Hematopoietic multipotent progenitor cell treated with erythropoietin and hydrocortisone succinate and interleukin-3 and kit ligand, for 15 days (in vitro differentiated cells): ENCODE measurements around the gene ELK4.
A peak's percentile ranks its signal among the peaks of the same experiment; 100 is the strongest.

Experiments used
- DNase-seq: peaks from one replicate; pipeline ENCODE4 v3.0.0-alpha.2; 2015; ENCODE audit warnings: low spot score

ELK4 gene

DNA sequence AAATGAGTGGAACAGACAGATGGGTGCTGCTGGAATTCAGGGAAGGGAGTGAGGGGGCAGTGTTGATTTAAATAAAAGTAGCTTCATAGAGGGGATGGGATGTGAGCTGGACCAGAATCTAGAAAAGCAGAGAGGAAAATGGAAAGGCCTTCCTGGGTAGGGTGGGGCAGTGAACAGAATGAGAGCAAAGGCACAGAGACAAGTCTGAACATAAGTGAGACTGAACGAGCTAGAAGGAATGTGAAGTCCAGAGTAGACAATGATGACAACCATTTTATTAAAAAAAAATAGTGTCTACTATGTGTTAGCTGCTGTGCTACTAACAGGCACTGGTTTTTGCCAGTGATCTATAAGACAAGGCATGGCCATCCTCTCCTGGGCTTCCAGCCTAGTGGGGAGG, 36.0 kb downstream of the ELK4 start:
- DNase-seq, result no peak

DNA sequence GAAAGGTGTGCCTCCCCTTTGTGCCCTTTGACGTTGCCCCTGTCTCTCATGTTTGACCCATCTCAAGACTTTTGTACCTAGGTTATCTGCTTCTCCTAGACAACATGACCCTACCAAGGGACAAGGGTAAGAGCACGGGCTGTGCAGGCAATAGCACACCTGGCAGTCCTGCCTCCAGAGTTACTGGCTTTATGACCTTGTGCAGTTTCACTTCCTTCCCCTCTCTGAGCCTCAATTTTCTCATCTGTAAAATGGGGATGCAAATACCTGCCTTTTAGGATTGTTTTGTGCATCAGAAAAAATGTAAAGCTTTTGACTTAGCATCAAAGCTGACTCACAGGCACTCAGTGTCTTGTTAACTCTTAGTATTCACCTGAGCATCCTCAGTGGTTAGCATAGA, 36.4 kb downstream of the ELK4 start:
- DNase-seq, result no peak

DNA sequence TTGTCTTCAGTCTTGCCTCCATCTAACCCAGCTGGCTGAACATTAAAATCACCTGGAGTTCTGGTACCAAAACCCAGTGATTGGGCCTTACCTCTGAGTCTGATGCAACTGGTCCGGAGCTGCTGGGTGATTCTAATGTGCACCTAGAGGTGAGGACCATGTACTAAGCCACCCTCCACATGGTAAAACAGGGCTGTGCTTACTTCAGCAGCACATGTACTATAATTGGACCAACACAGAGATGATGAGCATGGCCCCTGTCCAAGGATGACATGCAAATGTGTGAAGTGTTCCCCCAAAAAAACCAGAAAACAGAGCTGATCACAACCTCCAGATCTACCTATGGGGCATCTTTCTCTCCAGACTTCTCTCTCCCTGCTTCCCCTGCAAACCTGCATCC, 37.0 kb downstream of the ELK4 start:
- no peak for DNase-seq

DNA sequence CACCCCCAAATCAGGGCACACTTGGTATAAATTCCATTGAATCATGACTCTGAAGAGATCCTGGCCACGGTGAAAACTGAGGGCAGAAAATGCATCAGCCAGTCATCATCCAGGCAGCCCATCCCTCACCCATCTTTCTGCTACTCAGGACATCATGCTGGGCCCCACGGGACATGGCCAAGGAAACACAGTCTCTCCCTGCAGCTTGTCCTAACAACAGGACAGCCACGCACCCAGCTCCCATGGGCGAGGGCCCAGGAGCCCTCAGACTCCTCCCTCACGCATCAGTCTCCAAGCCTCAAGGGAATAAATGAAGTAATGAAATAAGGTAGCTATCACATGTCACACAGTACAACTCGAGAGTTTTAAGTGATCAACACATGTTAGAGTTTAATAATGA, 37.8 kb downstream of the ELK4 start:
- DNase-seq, result no peak

DNA sequence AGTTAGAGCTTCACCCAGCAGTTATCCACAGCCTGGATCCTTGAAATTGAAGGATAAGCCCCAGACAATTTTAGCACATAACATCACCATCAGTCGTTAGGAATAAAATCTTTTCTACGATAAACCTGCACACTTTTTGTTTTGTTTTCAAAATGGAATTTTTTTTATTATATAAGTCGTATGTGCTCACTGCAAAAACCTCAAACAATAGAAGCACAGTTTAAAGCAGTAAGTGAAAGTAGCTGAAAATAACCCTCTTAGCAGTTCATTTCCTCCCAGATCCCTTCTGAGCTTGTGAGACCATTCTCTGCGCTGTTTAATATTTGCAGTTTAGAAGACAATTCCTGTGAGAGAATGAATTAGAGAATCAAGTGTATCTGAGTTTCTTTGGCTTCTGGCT, 38.3 kb downstream of the ELK4 start:
- no peak for DNase-seq

DNA sequence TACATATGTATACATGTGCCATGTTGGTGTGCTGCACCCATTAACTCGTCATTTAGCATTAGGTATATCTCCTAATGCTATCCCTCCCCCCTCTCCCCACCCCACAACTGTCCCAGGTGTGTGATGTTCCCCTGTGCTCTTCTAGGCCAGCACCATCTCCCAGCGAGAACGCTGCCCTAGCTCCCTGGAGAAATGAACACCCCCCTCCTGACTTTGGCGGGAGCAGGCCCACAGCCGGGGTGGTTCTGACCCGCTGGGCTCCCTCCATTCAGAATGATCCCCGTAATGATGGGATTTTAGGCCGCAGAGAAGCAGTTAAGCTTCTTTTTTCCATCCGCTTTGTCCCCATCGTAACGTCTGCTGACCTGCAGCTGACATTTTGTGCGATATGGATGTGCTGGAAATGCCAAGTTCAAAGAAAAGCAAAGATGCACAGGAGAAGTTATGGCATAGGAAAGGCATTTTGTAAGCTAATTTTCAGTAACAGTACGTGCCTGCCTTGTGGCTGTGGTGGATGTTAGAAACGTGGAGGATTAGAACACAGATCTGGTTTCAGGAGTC, 39.3 kb downstream of the ELK4 start:
- DNase-seq, result no peak

DNA sequence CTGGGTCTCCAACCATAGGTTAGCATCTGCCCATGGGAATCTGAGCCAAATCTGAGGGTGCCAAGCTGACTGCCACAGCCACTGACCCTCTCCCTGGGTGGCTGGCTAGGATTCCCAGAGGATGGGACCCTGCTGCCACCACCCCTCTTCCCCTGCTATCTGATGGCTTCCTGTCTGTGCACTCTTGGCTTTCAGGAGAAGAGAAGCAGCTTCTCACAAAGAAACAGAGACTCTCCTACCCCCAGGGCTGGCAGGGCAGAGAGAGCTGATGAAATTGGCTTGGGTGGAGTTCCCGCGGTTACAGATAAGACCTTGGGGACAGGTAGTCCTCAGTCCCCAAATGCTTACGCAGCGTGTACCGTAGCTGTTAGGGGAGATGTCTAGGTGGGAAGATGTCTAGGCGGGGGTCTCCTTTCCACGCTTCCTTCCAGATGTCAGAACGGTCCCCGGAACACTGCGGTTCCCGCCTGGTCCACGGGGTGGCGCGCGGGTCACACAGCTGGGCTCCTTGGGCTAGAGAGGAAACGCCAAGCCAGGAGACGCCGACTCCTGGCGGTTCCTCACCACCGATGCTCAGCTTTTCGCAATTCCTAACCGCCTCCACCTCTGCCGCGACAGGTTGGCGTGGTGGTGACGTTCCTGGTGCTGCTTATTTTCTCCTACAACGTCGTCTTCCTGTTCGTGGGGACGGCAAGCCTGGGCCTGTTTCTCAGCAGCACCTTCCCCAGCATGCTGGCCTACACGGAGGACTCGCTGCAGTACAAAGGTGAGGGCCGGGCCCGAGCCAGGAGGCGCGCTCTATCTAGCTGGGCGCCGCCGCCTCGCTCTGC, 40.1 kb downstream of the ELK4 start:
- DNase-seq, result peak; percentile 78

DNA sequence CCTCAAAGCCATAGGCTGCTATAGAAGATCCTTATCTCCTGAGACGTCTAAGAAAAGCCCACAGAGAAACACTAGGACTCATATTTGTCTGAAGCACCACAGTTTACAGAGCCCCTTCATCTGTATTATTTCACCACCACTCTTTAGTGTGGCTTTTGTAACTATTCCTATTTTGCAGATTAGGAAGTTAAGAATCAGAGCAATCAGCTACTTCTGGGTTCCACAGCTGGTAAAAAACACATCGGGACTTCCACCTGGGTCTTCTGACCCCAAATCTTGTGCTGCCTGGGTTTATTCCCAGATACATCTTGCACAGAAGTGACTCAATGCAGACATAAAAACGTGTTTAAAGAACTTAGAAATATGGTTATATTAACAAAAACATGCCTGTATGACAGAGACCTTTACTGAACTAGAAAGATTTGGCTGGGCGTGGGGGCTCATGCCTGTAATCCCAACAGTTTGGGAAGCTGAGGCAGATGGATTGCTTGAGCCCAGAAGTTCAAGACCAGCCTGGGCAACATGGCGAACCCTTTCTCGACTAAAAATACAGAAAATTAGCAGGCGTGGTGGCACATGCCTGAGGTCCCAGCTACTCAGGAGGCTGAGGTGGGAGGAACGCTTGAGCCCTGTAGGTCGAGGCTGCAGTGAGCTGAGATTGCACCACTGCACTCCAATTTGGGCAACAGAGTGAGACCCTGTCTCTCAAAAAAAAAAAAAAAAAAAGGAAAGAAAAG, 40.9 kb downstream of the ELK4 start:
- no peak for DNase-seq

DNA sequence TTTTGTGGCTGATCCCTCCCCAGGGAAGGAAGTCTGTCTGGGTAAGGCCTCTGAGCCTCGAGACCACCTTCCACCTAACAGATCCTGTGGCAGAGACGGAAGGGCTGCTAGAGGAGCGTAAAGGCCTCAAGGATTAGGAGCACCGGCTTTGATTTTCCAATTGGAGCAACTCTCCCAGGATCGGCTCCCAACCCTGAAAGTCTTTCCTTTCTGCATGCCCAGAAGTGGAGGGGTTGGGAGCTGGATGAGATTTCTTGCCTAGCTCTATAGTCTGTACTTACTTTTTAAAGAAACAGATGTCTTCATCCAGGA, 41.4 kb downstream of the ELK4 start:
- no peak for DNase-seq

DNA sequence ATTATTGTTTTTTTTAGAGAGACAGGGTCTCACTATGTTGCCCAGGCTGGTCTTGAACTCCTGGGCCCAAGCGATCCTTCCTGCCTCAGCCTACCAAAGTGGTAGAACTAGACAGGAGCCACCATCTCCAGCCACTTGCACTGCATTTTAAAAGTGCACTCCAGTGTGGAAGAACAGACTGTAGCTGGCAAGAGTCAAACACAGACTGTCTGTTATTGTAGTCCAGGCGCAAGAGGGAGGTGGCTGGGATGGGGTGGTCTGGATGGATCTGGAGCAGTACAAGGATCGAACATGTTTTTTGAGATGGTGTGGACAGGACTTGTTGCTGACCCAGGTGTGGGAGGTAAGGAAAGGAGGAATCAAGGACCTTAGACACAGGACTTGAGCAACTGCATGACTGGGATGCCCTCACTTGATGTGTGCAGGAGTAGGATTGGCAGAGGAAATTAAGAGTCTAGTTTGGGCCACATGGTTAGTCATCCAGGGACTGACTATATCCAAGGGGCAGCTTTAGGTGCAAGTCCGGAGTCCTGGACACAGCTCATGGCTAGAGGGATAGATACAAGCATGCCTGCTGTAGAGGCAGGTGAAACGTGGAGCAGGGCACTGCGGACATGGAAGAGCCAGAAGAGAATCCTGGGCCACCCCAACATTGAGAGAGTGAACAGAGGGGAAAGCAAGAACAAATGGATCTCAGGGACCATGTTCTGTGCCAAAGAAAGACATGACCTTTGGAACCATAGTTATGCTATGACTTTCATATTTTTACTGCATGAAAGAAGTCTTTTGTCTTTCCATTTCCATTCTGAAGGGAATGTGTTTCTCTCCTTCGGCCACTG, 42.0 kb downstream of the ELK4 start:
- no peak for DNase-seq

DNA sequence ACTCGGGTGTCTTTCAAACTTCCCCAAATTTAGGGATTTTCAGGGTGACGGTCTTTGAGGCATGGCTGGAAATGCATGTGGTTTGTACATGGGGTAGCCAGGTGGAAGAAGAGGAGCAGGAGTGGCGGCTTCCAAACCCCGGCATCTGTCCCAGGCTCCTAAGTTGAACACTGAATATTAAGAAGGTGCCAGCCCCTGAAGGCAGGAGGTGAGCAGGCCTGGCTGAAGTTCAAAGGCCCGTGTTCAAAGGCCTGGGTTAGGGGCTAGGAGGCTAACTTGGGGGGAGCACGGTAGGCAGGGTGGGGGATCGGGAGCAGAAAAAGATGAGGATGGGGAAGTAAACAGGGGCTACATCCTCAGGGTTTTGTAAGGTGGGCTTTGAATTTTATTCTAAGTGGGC, 42.8 kb downstream of the ELK4 start:
- DNase-seq, result no peak

DNA sequence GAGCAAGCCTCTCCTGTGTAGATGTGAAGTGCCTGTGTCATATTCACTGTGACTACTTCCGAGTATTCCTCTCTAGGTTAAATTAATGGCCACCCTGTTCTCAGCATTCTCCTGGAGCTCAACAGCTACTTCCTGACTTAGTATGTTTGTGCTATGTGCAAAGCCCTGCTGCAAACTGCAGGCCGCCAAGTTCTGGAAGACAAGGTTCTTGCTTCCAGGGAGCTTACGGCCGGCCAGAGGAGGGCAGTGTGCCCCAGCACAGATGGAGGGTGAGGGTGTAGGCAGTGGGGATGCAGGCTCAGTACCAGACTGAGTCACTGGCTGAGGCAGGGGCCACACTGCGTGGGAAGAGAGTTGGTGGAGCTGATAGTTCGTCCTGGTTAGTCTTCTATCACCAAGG, 43.2 kb downstream of the ELK4 start:
- DNase-seq, result no peak

DNA sequence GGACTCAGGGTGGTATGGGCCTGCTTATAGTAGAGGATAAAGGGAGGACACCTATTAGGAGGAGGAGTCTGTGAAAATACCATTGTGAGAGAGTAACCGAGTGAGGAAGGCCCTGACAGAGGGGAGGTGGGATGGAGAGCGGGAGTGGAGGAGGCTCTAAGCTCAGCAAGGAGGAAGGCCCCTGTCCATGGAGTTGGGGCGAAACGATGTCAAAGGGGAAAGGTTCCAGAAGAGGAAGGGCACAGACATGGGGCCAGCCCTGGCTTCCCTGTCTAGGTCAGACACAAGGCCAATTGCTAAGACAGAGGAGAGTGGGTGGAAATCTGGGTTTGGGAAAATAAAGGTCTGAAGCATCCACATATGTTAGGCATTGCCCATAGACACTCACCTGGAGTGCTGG, 44.2 kb downstream of the ELK4 start:
- DNase-seq, result no peak

DNA sequence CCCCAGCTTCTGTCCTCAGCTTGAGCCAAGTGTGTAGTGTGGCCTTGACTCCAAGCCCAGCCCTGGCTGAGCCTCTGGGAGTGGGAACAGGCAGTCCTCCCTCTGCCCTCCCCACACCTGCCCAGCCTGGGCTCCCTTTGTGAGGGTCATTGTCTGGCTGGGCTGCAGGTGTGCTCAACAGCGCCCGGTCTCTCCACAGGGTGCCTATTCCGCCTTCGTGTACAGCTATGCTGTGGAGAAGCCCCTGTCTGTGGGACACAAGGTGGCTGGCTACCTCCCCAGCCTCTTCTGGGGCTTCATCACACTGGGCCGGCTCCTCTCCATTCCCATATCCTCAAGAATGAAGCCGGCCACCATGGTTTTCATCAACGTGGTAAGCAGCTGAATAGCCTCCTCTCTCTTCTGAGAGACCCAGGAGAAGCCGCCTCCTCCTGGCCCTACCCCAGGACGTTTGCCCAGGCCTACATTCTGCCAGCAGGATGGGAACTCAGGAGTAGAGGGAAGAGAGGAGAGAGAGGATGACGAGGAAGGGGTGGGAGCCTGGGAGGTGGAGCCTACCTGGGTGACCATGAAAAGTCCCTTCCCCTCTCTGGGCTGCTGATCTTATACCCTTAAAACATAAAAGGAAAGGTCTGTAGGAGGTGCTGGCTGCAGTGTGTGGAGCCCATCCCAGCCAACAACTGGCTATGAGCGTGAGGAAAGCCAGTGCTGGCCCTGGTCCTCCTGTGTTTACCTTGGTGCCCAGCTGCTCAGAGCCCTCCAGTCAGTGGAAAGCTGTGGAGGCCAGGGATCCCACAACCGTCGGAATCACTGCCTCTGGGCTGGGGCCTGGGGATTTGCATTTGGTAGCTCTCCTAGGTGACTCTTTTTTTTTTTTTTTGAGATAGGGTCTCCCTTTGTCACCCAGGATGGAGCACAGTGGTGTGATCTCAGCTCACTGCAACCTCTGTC, 45.7 kb downstream of the ELK4 start:
- no peak for DNase-seq

DNA sequence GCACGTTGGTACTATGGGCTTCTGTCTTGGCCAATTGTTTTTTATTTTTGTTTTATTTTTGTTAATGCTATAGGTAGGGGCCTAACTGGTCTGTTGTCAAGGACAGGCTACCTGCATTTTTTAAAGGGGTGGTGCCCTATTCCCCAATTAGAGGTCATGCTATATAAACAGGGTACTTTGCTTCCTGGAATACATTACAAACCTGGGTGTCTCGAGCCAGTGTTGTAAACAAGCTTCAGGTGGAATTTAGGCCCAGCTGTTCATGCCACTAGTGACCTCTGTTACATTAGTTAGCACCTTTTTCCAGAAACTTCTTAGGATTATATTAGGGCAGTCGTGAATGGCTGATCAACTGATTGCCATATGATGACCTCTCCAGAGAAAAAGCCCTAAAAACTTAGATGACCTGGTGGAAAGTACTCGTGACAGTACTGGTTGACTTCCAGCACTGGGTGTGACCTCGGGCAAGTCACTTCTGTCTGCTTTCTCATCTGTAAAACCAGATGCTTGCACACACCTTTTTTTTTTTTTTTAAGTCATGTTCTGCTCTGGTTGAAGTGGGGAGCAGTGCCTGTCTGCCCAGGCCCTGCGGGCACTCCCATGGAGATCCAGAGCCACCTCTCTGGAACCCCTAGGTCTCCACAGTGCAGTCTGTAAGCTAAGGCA, 46.5 kb downstream of the ELK4 start:
- no peak for DNase-seq

DNA sequence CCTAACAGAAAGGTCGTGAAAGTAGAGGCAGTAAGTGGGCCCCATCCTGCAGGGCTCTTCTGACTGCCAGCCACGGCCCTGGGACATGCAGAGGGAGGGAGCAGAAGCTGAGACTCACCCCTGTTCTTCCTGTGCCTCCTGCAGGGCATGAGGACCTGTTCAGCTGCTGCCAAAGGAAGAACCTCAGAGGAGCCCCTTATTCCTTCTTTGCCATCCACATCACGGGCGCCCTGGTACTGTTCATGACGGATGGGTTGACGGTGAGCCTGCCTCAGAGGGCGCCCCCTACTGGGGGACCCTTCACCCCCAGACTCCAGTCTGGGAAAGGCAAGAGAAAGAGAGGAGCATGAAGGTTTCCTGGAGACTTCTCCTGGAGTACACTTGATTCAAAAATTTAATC, 47.1 kb downstream of the ELK4 start:
- no peak for DNase-seq

DNA sequence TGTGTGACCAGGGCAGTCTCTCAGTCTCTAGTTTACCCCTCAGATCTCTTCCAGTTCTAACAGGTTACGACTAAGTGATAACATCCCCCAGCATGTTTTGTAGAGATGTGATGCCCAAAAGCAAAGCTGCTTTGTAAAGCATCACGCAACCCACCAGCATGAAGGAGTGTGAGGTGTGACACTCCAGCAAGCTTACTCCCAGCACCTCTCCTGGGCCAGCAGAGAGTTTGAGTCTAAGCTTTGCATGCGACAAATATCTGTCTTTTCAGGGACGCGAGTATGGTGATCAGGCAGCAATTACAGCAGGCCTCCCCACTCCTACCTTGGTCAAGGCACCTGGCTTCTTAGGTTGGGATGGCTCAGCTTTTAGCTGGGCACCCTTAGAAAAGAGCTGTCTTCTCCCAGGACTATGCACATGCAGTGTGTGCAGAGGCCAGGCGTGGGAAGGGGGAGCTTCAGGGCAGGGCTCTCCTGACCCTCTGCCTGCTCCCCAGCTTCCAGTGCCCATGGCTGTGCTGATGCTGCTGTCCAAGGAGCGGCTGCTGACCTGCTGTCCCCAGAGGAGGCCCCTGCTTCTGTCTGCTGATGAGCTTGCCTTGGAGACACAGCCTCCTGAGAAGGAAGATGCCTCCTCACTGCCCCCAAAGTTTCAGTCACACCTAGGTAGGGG, 48.2 kb downstream of the ELK4 start:
- no peak for DNase-seq

DNA sequence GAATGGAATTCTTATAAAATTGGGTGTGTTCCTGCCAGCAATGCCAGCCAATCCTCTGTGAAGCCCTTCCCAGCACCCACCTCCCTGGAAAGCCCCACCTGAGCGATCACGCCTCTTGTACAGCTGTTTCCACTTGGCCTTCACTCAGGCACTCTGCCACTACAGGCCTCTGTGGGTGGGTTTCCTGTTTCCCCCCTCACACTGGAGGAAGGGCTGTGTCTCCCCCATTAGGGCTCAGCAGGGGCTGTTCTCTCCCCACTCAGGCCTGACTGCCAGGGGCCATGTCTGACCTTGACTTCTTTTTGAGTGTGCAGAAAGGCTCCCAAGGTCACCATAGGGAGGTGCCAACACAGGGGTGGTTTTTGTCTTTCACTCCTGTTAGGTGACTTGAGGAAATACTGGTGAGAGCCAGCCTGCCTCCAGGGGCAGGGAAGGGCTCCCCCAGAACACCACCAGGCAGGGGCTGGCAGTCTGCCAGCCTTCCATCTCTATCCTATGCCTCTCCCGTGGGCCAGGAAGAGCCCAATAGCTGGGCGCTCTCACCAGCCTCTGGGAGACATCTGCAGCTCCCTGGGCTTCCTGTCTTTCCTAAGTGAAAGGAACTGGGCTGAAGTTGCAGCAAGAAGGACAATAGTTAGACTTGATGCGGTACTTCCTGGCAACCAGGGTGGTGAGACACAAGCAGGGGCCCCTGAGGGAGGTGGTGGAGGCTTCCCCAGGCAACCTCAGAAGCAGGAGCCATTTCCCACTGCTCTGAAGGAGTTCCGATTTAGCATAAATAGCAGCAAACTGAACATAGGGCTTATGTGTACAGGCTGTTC, 49.1 kb downstream of the ELK4 start:
- no peak for DNase-seq

DNA sequence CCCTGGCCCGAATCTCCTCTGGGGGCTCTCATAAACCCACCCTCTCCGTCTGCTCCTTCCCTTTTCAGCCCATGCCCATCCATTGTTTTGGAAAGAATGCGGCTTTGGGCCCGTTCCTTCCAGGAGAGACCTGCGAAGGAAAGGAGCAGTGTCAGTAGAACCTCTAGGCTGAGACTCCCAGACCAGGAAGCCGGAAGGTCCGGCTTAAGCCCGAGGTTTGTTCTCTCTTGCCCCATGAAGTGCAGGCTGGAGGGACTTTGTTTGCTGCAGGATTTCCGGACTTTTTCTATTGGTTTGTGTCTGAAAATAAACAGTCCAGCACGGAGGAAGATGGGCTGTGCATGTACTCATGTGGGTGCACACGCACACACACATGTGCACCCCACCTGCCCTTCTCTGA, 49.8 kb downstream of the ELK4 start:
- DNase-seq, result no peak
